HT-29 (cell line): ENCODE data around the gene ITPR2. TPM values are rescaled to one million over a fixed set of nuclear protein-coding genes. Genes with fewer than 3 reads are reported as not detected.
"Not testable (repeated sequence)": the region's sequence is repeated elsewhere in the genome, so short reads cannot be mapped to it uniquely, and the experiment has no call there.

Experiments
- DNase-seq: peaks from one replicate; pipeline ENCODE4 v3.0.0-alpha.2; 2015; ENCODE audit warnings: low spot score
- total RNA-seq: library from RNA; depleted of rRNA; stranded (reverse); fragments of >200 nt; shearing (Covaris generic); gene quantifications from 2 replicates; pipeline ENCODE4 v1.2.3, GENCODE V29; 2014

The ITPR2 gene
- total RNA-seq, 1 experiment from 2014 or later = 10.8 TPM

DNA sequence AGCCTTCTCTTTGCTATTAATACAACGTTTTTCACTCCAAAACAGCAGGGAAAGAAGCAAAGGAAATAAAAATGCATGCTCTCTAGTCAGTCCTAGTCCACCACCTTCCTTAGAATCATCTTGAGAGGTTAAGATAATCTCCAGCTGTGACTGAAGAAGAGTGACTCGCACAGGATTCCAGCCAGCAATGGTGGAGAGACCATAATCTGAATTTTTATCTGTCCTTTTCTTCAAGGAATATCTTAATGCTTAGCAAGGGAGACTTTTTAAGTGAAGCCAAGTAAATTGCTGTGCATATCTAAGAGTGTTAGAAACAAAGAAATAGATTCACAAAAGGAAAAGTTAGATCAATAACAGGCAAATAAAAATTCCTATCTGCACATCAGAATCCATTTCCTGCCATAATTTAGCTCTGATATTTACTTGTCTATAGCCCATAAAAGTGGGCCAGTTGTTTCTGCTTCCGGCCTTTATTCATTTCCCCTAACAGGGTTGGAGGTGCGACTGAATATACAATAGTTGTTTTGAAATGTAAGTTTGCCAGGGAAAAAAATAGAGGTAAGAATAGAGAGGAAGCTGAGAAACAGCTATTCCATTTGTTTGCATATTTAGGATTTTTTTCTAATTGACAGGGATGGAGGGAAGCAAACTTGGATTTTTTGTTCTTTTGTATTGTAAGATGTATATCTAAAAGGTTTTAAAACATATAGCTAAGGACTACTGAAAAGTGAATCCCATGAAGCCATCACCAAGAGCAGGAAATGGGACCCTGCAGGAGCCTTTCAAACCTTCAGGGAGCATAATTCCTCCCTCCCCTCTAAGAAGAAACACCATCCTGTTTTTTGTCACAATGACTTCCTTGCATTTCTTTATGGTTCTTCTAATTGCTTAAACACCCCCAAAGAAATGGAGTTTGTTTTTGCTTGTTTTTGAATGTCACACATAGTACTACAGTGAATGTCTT is 154.0 kb downstream of the ITPR2 start:
- DNase-seq = peak; percentile 56

- DNase-seq = not testable (repeated sequence)
These were observed 161.5 kb downstream of the ITPR2 start for GRCh38 chr12:26671487-26671886.

- no peak for DNase-seq
These were observed 164.1 kb downstream of the ITPR2 start for GRCh38 chr12:26668847-26669246.

DNA sequence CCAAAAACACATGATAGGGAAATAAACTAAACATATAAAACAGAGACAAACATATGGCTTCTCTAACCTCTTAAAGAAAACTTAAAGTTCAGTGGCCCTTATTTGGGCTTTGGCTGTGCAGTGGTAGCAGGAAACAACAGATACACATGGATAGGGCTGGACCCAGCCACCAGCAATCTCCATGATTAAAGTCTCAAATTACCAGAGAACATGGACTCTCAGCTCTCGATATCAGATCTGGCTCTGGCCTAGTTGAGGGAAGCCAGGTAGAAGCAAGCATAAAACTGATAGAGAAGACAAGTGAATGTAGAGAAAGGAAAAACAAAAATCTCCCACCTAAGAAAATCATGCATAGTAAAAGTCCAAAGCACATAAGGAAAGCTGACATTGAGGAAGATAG is 164.8 kb downstream of the ITPR2 start:
- no peak for DNase-seq

- DNase-seq = no peak
These were observed 166.7 kb downstream of the ITPR2 start for GRCh38 chr12:26666286-26666685.

GRCh38 chr12:26661399-26661798 is 171.6 kb downstream of the ITPR2 start:
- DNase-seq = no peak

DNA sequence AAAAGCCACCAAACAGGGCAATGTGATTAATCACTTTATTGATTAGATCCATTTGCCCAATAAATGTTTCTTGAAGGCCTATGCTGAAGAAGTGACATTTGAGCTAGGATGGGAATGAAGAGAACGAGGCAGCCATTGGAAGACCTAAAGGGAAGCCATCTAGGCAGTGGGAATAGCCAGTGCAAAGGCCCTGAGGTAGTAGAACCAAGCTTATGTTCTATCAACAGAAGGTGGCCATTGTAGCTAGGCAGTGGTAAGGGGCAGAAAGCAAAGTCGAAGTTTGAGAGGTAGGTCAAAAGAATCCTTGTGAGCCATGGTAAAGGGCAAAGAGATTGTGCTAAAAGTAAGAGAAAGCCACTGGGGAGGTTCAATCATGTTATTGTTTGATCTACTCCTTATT is 173.1 kb downstream of the ITPR2 start:
- DNase-seq = no peak

DNA sequence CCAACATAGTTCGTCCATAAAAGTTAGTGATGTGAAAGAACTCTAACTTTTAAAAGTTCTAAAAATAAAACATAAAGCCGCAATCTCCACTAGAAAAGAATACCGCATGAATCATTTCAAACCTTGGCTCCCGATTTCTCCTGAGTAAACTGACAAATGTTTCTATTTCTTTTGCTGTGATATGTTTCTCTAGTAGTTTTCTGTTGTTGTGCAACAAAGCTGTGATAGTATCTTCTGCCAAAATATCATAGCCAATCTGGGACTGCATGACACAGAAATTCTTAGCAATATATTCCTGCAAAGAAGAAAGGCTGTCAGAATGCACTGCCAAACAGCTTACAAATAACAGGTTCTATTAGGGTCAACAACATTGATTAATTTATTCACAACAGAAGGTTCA is 174.0 kb downstream of the ITPR2 start:
- DNase-seq = no peak

DNA sequence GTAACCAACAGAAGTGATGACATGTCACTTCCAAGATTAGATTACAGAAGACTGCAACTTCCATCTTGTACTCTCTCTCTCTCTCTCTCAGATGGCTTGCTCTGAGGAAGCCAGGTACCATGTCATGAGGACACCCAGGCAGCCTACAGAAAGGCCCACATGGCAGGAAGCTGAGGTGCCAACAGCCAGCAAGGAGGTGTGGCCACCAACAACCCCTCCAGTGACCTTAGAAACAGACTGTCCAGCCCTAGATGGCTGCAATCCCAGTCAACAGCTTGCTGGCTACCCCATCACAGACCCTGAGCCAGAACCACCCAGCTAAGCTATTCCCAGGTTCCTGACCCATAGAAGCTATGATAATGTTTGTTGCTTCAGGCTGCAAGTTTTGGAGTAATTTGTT is 178.4 kb downstream of the ITPR2 start:
- no peak for DNase-seq

DNA sequence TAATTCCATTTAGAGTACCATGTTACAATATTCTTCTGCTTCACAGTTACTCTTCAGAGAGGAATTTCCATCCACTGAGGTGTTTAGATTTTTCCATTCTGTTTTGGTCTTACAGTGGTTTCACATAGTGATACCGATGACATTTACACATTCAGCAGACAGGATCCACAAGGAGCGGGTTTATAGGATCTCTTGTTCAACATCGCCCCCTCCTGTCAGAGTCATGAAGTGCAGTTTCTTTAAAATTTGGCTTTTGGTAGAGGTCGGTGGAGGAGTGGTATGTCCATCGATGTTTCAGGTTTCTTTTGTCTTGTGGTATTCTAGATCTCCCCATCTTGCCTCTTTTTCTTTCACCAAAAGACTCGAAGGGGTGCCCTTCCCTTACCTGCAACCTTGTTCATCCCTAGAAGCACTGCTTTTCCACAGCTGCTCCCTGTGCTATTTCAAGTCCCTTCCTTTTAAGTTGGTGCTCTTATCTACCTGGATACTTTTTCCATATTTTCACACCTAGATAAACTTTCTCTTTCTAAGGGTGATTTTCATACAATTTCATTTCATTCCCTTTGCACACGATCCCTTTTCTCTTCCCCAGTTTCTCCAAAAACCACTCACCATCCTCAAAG is 181.3 kb downstream of the ITPR2 start:
- peak; percentile 96 for DNase-seq

DNA sequence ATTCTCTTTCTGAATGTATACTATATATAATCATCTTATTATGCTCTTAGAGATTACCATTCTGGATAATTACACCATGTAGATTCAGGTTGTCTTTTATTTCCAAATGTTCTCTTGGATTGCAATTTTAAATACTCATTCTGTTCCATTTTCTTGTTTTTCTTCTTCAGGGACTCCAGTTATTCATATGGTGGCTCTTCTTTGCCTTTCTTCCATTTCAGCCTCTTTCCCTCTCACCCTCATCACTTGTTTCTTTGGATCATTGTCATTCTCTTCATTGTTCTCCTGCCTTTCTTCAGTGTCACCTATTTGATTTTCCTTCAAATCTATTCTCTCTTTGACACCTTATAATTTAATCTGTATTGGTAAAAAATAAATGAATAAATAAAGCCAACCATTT is 182.0 kb downstream of the ITPR2 start:
- DNase-seq = no peak

- DNase-seq = no peak
These were observed 184.0 kb downstream of the ITPR2 start for GRCh38 chr12:26648999-26649398.

DNA sequence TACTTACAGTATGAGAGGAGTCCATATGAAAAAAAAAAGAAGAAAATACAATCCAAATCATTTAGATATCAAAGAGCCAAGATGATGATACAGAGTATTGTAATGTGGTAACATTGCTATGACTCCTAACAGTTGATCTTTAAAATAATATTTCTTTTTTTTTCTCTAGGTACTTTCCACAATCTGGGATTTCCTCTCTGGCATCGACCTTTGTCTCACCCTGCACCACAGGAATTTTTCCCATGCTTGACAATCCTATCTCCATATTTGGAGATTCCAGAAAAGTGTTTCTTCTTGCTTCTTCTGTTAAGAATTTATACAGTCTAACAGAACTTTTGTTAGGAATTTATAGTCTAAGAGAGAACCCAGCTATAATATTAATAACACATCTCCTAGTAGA is 184.4 kb downstream of the ITPR2 start:
- DNase-seq = no peak

DNA sequence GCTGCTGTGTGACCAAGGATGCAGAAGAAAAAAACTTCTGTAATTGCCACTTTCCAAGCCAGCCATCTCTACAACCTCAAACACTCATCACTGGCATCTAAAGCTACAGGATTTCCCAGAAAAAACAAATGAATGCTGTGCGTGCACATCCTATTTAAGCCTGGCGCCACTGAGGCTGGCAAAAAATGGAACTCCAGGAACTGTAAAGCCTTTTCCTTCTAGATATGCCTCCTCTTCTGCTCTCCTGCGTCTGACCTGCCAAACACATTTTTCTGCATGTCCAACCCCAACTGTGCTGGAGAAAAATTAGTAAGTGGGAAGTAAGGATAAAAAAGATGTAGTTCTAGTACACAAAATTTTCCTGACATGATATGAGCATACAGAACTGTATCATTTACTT is 184.9 kb downstream of the ITPR2 start:
- no peak for DNase-seq

DNA sequence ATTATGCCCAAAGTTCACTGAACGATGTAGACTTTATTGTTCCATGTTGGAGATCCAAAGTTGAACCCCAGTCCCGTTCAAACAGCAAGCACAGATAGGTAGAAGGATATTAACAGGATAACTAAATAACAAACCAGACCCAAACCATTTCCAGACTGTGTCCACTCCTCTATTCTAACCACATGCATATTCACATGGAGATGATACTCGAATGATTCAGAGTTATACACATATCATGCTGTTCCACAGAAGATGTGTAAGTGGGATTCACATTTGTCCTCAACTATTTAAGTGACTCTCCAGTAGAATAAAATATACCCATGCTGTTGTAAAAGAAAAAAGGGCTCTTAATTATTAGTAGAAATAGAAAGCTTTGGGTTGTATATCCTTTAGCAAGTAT is 185.9 kb downstream of the ITPR2 start:
- no peak for DNase-seq

DNA sequence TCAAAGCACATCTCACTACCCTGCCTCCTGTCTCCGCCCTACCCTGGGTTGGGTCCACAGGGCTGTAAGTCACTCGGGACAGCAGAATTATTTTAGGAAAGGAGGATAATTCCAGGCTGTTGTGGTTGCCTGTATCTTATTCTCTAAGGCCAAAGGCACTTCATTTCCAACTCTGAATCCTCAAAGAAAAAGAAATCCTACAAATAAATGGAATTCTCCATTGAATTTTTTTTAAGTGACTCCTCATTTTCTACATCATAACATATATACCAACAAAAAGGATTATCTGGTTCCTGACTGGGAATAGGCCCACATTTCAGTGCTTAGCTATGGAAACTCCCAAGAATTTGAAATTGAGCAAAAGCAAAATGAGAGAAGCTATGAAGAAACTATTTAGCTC is 186.4 kb downstream of the ITPR2 start:
- DNase-seq = no peak

DNA sequence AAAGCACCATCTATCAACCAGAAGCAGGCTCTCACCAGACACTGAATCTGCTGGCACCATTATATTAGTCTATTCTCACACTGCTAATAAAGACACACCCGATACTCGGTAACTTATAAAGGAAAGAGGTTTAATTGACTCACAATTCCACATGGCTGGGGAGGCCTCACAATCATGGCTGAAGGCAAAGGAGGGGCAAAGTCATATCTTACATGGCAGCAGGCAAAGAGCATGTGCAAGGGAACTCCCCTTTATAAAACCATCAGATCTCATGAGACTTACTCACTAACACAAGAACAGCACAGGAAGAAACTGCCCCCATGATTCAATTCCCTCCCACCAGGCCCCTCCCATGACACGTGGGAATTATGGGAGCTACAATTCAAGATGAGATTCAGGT is 188.6 kb downstream of the ITPR2 start:
- DNase-seq = not testable (repeated sequence)

DNA sequence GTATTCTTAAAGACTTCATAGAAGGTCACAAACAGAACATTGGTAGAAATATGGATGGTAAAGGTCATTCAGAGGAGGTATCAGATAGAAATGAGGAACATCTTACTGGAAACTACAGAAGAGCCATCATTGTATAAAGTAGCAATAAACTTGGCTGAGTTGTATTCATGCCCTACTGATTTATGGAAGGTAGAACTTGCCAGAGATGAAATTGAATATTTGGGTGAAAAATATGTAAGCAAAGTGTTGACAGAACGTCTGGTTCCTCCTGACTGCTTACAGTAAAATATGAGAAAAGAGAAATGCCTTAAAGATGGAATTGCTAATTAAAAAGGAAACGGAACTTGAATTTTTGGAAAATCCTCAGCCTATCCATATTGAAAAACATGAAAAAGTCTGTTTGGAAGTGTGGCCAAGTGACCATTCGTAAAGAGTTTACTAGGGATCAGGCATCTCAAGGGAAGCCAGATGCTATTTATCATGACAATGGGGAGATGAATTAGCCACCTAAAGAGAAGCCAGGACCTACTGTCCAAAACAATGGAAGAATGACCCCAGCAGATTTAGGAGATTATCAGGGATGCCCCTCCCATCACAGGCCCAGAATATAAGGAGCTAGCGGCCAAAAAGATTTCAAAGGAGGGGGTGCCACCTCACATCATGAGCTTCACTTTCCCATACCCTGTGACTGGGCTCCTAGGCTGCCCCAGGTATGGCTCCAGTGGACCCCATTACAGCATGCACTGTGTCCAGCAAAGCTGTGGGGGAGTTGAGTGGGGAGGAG is 189.3 kb downstream of the ITPR2 start:
- no peak for DNase-seq

- DNase-seq = no peak
These were observed 190.6 kb downstream of the ITPR2 start for GRCh38 chr12:26642361-26642760.

DNA sequence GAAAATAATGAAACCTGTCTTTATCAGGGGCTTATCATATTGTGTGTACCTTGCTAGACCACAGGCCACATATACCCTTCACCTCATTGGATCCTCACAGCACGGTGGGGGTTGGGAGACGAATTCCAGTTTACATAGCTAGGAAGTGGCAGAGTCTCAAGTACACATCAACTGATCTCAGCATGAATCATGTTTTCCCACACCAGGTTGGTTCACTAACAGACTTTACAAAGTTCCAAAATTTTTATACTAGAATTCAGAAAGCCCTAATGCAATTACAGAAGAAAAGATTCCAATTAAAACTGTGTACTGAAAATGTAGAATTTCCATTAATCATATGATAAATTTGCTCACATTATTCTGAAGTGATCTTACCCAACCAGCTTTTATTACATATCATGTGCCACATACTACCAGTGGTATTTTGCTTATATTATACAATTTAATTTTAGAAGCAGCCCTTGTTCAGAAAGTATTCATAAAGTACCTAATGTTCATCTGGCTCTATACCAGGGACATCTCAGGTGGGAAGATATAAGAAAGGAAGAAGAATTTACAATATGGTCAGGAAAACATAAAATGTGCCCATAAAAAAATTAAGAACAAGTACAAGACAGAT is 196.2 kb downstream of the ITPR2 start:
- DNase-seq = no peak

GRCh38 chr12:26633591-26634210 is 199.3 kb downstream of the ITPR2 start:
- no peak for DNase-seq
